GM12878 (cell line): Measurements from ENCODE around the gene PALD1. TPM values are rescaled to one million over a fixed set of nuclear protein-coding genes. Genes with fewer than 3 reads are reported as not detected.

Source experiments
- ATAC-seq: fragments of 200-7000 bp; cut with Tn5 transposase; 3 replicates; pipeline ENCODE4 v1.9.1; 2020; ENCODE audit warnings: mild to moderate bottlenecking, moderate library complexity
- BruUV-seq: library from RNA; stranded (reverse); fragments of 400-500 nt; replicated peaks from 2 replicates; lab custom pipeline; 2021; lab: Mats Ljungman, UMichigan
- CTCF ChIA-PET: fragments of 300-600 bp; sonication (Branson Sonifier 250); formaldehyde crosslinking; extraction: SDS; loops from one replicate; lab custom pipeline; 2021; ENCODE audit warnings: inconsistent platforms; lab: Yijun Ruan, JAX
- POLR2A ChIA-PET: fragments of 350-600 bp; formaldehyde crosslinking; extraction: SDS; loops from one replicate; lab custom pipeline; 2021; ENCODE audit warnings: inconsistent platforms; lab: Charles Lee
- RAD21 ChIA-PET: fragments of 300-600 bp; sonication (Branson Sonifier 250); formaldehyde crosslinking; loops from one replicate; lab custom pipeline; 2023; ENCODE audit warnings: antibody characterized with exemption; ENCODE audit not compliant: unreplicated experiment; lab: Charles Lee
- SMC1A ChIA-PET: fragments of 300-600 bp; sonication (Branson Sonifier 250); formaldehyde crosslinking; loops from one replicate; lab custom pipeline; 2023; ENCODE audit not compliant: unreplicated experiment, uncharacterized antibody; lab: Charles Lee
- DNase-seq: peaks from one replicate; pipeline ENCODE4 v3.0.0-alpha.2; 2011; ENCODE audit warnings: low read depth, low spot score
- FAIRE-seq: peaks from 3 replicates; lab custom pipeline; 2011; peaks lifted over from hg19 to GRCh38; lab: Jason Lieb, UNC
- H2AFZ ChIP-seq: 2 replicates; pipeline ENCODE4 v1.6.0; 2011; ENCODE audit warnings: low read depth, low read length, control low read depth; ENCODE audit not compliant: control insufficient read depth
- H3K27ac ChIP-seq: 2 replicates; pipeline ENCODE4 v1.5.1; 2011; ENCODE audit warnings: control low read depth; ENCODE audit not compliant: control insufficient read depth, insufficient read depth
- H3K27me3 ChIP-seq, 2 experiments: replicated peaks in 1 of 2; 2 replicates each; pipeline versions ENCODE4 v1.6.0 to v1.6.1; 2011; ENCODE audit warnings: low read length in 1 of 2; ENCODE audit not compliant: control insufficient read depth in 2 of 2, insufficient read depth in 2 of 2
- H3K36me3 ChIP-seq, 2 experiments: 2 replicates each; pipeline ENCODE4 v1.5.1; 2011; ENCODE audit warnings: low read length in 1 of 2; ENCODE audit not compliant: control insufficient read depth in 2 of 2, insufficient read depth in 2 of 2
- H3K4me1 ChIP-seq: 2 replicates; pipeline ENCODE4 v1.6.1; 2011; ENCODE audit warnings: mild to moderate bottlenecking, low read length, moderate library complexity, mixed read lengths; ENCODE audit not compliant: control insufficient read depth, insufficient read depth
- H3K4me2 ChIP-seq: 2 replicates; pipeline ENCODE4 v1.6.0; 2011; ENCODE audit warnings: control low read depth; ENCODE audit not compliant: control insufficient read depth, insufficient read depth
- H3K4me3 ChIP-seq: fragments of 200-600 bp; sonication (generic); 2 replicates; pipeline ENCODE4 v1.5.1; 2016
- H3K79me2 ChIP-seq: 2 replicates; pipeline ENCODE4 v1.6.0; 2011; ENCODE audit warnings: low read length; ENCODE audit not compliant: control insufficient read depth, insufficient read depth
- H3K9ac ChIP-seq: 2 replicates; pipeline ENCODE4 v1.8.0; 2011; ENCODE audit warnings: low read length, control low read depth, mixed read lengths; ENCODE audit not compliant: control insufficient read depth, insufficient read depth
- H3K9me3 ChIP-seq: replicated peaks from 3 replicates; pipeline ENCODE4 v1.5.1; 2011; ENCODE audit warnings: mild to moderate bottlenecking, low read length; ENCODE audit not compliant: control insufficient read depth, insufficient read depth
- H4K20me1 ChIP-seq: 2 replicates; pipeline ENCODE4 v1.6.0; 2011; ENCODE audit not compliant: control insufficient read depth, insufficient read depth
- E4F1 ChIP-seq: fragments of 450-650 bp; IDR thresholded peaks from 2 replicates; pipeline ENCODE4 v1.6.1; 2018; ENCODE audit warnings: borderline replicate concordance, mild to moderate bottlenecking; ENCODE audit not compliant: partially characterized antibody
- FOS ChIP-seq: IDR thresholded peaks from 3 replicates; pipeline ENCODE4 v1.6.1; 2011; ENCODE audit warnings: borderline replicate concordance; ENCODE audit not compliant: insufficient read length; ENCODE audit errors: extremely low read depth
- GATAD2B ChIP-seq: fragments of 450-650 bp; conservative IDR thresholded peaks from 2 replicates; pipeline ENCODE4 v1.6.1; 2017; ENCODE audit warnings: low read depth, mild to moderate bottlenecking, moderate library complexity
- HCFC1 ChIP-seq: fragments of 150-350 bp; IDR thresholded peaks from 2 replicates; pipeline ENCODE4 v1.6.1; 2014; ENCODE audit warnings: low read length
- MYB ChIP-seq: fragments of 150-350 bp; IDR thresholded peaks from 2 replicates; pipeline ENCODE4 v1.6.1; 2014; ENCODE audit warnings: mild to moderate bottlenecking, low read depth, low read length, borderline replicate concordance
- PAX5 ChIP-seq: IDR thresholded peaks from 2 replicates; pipeline ENCODE4 v1.6.1; 2011; ENCODE audit warnings: low read depth, low read length, borderline replicate concordance
- RAD21 ChIP-seq: IDR thresholded peaks from 2 replicates; pipeline ENCODE4 v1.6.1; 2011; ENCODE audit warnings: mild to moderate bottlenecking, low read depth, low read length, moderate library complexity; ENCODE audit not compliant: insufficient read depth
- RELA ChIP-seq: fragments of 450-650 bp; IDR thresholded peaks from 2 replicates; pipeline ENCODE4 v1.8.0; 2014; ENCODE audit warnings: borderline replicate concordance; ENCODE audit not compliant: partially characterized antibody
- SIN3A ChIP-seq: IDR thresholded peaks from 2 replicates; pipeline ENCODE4 v1.6.1; 2012; ENCODE audit warnings: low read depth, low read length, improper control_type of control experiment
- SMARCA5 ChIP-seq: fragments of 450-650 bp; IDR thresholded peaks from 2 replicates; pipeline ENCODE4 v1.6.1; 2017; ENCODE audit warnings: mild to moderate bottlenecking
- SREBF2 ChIP-seq: IDR thresholded peaks from 2 replicates; pipeline ENCODE4 v1.6.1; 2012; ENCODE audit warnings: mild to moderate bottlenecking, low read length
- SRF ChIP-seq, 2 experiments: IDR thresholded peaks; 2 replicates each; pipeline ENCODE4 v1.6.1; 2011; ENCODE audit warnings: low read depth in 2 of 2, low read length in 2 of 2, mild to moderate bottlenecking in 1 of 2, moderate library complexity in 1 of 2
- SUPT20H ChIP-seq: IDR thresholded peaks from 2 replicates; pipeline ENCODE4 v1.6.1; 2011; ENCODE audit warnings: low read depth, mild to moderate bottlenecking, low read length, moderate library complexity, borderline replicate concordance; ENCODE audit not compliant: control insufficient read depth
- SUZ12 ChIP-seq: fragments of 200-600 bp; sonication (generic); IDR thresholded peaks from one replicate; pipeline ENCODE4 v1.6.1; 2018; ENCODE audit warnings: antibody characterized with exemption, mild to moderate bottlenecking; ENCODE audit not compliant: unreplicated experiment
- USF1 ChIP-seq: IDR thresholded peaks from 2 replicates; pipeline ENCODE4 v1.6.1; 2011; ENCODE audit warnings: borderline replicate concordance, low read depth, mild to moderate bottlenecking, moderate library complexity, mixed read lengths, low read length; ENCODE audit not compliant: insufficient read depth; ENCODE audit errors: extremely low read length
- WGBS: methylation state at CpG from one replicate; pipeline ENCODE4 v1.1.6; 2016; ENCODE audit warnings: low lambda C conversion rate; ENCODE audit not compliant: insufficient replicate concordance, insufficient coverage; ENCODE audit errors: missing lambda C conversion rate; 5-methylcytosine and 5-hydroxymethylcytosine counted together
- in situ Hi-C: fragments of 300-500 bp; cut with MboI; formaldehyde crosslinking; loops from 9 replicates; pipeline ENCODE4 v1.14.3; 2018; ENCODE audit warnings: mixed read lengths
- intact Hi-C: fragments of 100-400 bp; cut with micrococcal nuclease; formaldehyde crosslinking; loops from one replicate; pipeline ENCODE4 v1.14.2; 2022; ENCODE audit not compliant: unreplicated experiment
- polyA plus RNA-seq, 11 experiments: library from polyadenylated mRNA; depleted of rRNA in 4 of 11; unstranded in 6 of 11; stranded (reverse) in 5 of 11; fragments of >200 nt; fragmentation: Nextera tagmentation in 4 of 11; fragmentation: Illumina TruSeq in 1 of 11; extraction: Ambion mirVana in 4 of 11; extraction: Trizol in 1 of 11; gene quantifications; 1 replicate in 1 of 11; 2 replicates in 10 of 11; pipeline versions ENCODE4 v1.2.1 to v1.2.3, GENCODE V29; 2011 to 2016; ENCODE audit warnings: inconsistent platforms in 2 of 11, missing spikeins in 2 of 11, low read depth in 1 of 11
- total RNA-seq, 4 experiments: library from RNA; depleted of rRNA in 3 of 4; stranded (reverse); fragments of >200 nt in 3 of 4; fragmentation: Illumina TruSeq in 1 of 4; extraction: Trizol in 1 of 4; gene quantifications; 2 replicates each; pipeline versions ENCODE4 v1.2.1 to v1.2.3, GENCODE V29; 2013 to 2021

Gene PALD1
- total and polyA plus RNA-seq, 10 of the 15 experiments (the other 5 are each of a cell fraction or from before 2014, with no cell fraction given): 0.43 to 20.9 (median 9.0) TPM

GRCh38 chr10:70455213-70455630 is 23.3 kb upstream of the PALD1 start:
- no peak overlapping the region for H3K27ac ChIP-seq

More at GRCh38 chr10:70455213-70455630, 23.3 kb upstream of the PALD1 start:
- Histone ChIP-seq H3K27me3 (peaks cover 3 to 5% of the 10 kb centered on the region in 2 experiments; a peak in 3 of 4 replicates), H2AFZ (no peak overlapping the region), H4K20me1 (no peaks in the 10 kb centered on the region), H3K36me3 (no peaks in the 10 kb centered on the region), H3K9ac (no peak overlapping the region), H3K79me2 (no peaks in the 10 kb centered on the region), H3K4me2 (no peak overlapping the region), H3K4me1 (no peaks in the 10 kb centered on the region), H3K9me3 (no peaks in the 10 kb centered on the region), H3K4me3 (no peak overlapping the region)
- FAIRE-seq (no peak), DNase-seq (no peak), ATAC-seq (no peak)
- TF ChIP-seq E4F1: no peak
- TF ChIP-seq RELA: no peak
- TF ChIP-seq FOS: no peak
- TF ChIP-seq RAD21: no peak
- no peak for TF ChIP-seq MYB
- TF ChIP-seq SRF (IDR thresholded peaks at IDR 0.05; ENCODE audit: low read depth in 2 of 2, low read length in 2 of 2): no peak
- TF ChIP-seq SIN3A: no peak
- TF ChIP-seq HCFC1: no peak
- TF ChIP-seq GATAD2B: no peak
- no peak for TF ChIP-seq SUPT20H
- no peak for TF ChIP-seq SUZ12
- no peak for TF ChIP-seq SREBF2
- TF ChIP-seq PAX5: no peak
- TF ChIP-seq USF1: no peak
- no peak for TF ChIP-seq SMARCA5
- intact Hi-C loops (no loop called here), in situ Hi-C loops (no loop called here)
- BruUV-seq: no TSS peak
- ChIA-PET POLR2A (no interaction called here), CTCF (interaction anchor here (1.0 to 1.2 kb wide), 2 partner anchors 10 to 233 kb away, joined by 3 read pairs; no protein-coding TSS in a partner anchor), RAD21 (interaction anchor here (1.3 kb wide), 1 partner anchor 21 kb away, joined by 3 read pairs; no protein-coding TSS in a partner anchor), SMC1A (interaction anchor here (0.7 to 1.4 kb wide), 3 partner anchors 24 to 33 kb away, joined by 3 to 4 read pairs (median 3); no protein-coding TSS in a partner anchor)
- WGBS: 34% methylated on average over 6 of the region's 6 CpGs
